ENCODE results near the gene PPARG. TPM values are rescaled to one million over a fixed set of nuclear protein-coding genes. Genes with fewer than 3 reads are reported as not detected.

Gene PPARG
- total and polyA plus RNA-seq, 2 of the 13 experiments (the other 11 are each of a cell fraction or from before 2014, with no cell fraction given), result 13.9 to 58.3 TPM

GRCh38 chr3:12437221-12437605 is 148.3 kb downstream of the PPARG start (continued):
- no peak for TF ChIP-seq GZF1 (CRISPR knock-in tag; IDR thresholded peaks at IDR 0.05)

- Histone ChIP-seq H3K36me3 (replicated peaks in 1 of 2; ENCODE audit: control insufficient read depth in 1 of 2, insufficient read depth in 2 of 2, low read length in 2 of 2) (peaks cover 0 to 9% of the 10 kb centered on the region in 2 experiments; a peak in 2 of 5 replicates), H3K27me3 (ENCODE audit: control insufficient read depth in 1 of 2, insufficient read depth in 2 of 2, low read length in 2 of 2) (no peaks in the 10 kb centered on the region), H3K9me3 (ENCODE audit: low read length) (no peaks in the 10 kb centered on the region), H2AFZ (ENCODE audit: low read length) (no peak overlapping the region), H3K27ac (ENCODE audit: extremely low read length, insufficient read depth, low read length) (no peak overlapping the region), H3K9ac (ENCODE audit: insufficient read depth, low read depth, low read length) (no peak overlapping the region), H3K4me3 (replicated peaks in 1 of 3; ENCODE audit: insufficient read depth in 1 of 3, low read depth in 2 of 3, low read length in 3 of 3) (no peak overlapping the region), H3K4me2 (ENCODE audit: low read depth, low read length) (no peak overlapping the region), H3K4me1 (ENCODE audit: insufficient read depth, low read length) (no peaks in the 10 kb centered on the region), H4K20me1 (ENCODE audit: insufficient read depth, low read length) (no peaks in the 10 kb centered on the region), H3K79me2 (ENCODE audit: insufficient read depth, low read length) (no peaks in the 10 kb centered on the region)
- BruUV-seq (replicated peaks), result no TSS peak
- POLR2A ChIA-PET, result interaction anchor here (2.2 kb wide), 1 partner anchor 32 kb away, joined by 4 read pairs; no protein-coding TSS in a partner anchor
- TF ChIP-seq ZFP41 (CRISPR knock-in tag; IDR thresholded peaks at IDR 0.05; ENCODE audit: borderline replicate concordance) (no peak), ZC3H13 (CRISPR knock-in tag; IDR thresholded peaks at IDR 0.05) (0 out of 2 replicates have a peak, but pooled peaks have one; percentile 2)
- intact Hi-C loops (cut with micrococcal nuclease; ENCODE audit: unreplicated experiment) (no loop called here), in situ Hi-C loops (cut with HindIII; ENCODE audit: extremely low pct_ligation_motif_present, low pct_unique_long_range_greater_than_20kb) (no loop called here)
- DNase-seq (ENCODE audit: low spot score) (no peak), ATAC-seq (no peak; the same call in none of the 3 replicates), FAIRE-seq (no peak)
- 99% methylated on average over 13 of the region's 13 CpGs for WGBS (ENCODE audit: low lambda C conversion rate)
- CTCF ChIA-PET (ENCODE audit: low intra/inter-chr PET ratio, low total read pairs), result no interaction called here
Observed at GRCh38 chr3:12437861-12438260, 149.0 kb downstream of the PPARG start.

GRCh38 chr3:12438318-12438717 is 149.4 kb downstream of the PPARG start:
- H3K27ac ChIP-seq (ENCODE audit: extremely low read length, insufficient read depth, low read length), result no peak overlapping the region
- in situ Hi-C loops (cut with HindIII; ENCODE audit: extremely low pct_ligation_motif_present, low pct_unique_long_range_greater_than_20kb) (no loop called here), intact Hi-C loops (cut with micrococcal nuclease; ENCODE audit: unreplicated experiment) (no loop called here)
- POLR2A ChIA-PET, result no interaction called here
- no peak overlapping the region for H3K4me3 ChIP-seq (replicated peaks in 1 of 3; ENCODE audit: insufficient read depth in 1 of 3, low read depth in 2 of 3, low read length in 3 of 3)
- no TSS peak for BruUV-seq (replicated peaks)
- no peak overlapping the region for H3K4me2 ChIP-seq (ENCODE audit: low read depth, low read length)
- CTCF ChIA-PET (ENCODE audit: low intra/inter-chr PET ratio, low total read pairs), result no interaction called here
- FAIRE-seq (no peak), ATAC-seq (no peak; the same call in 2 of the 3 replicates), DNase-seq (ENCODE audit: low spot score) (no peak)
- no peaks in the 10 kb centered on the region for H3K79me2 ChIP-seq (ENCODE audit: insufficient read depth, low read length)
- H3K4me1 ChIP-seq (ENCODE audit: insufficient read depth, low read length), result peaks cover 3% of the 10 kb centered on the region
- H2AFZ ChIP-seq (ENCODE audit: low read length), result no peak overlapping the region
- H3K9me3 ChIP-seq (ENCODE audit: low read length), result no peaks in the 10 kb centered on the region
- no peak overlapping the region for H3K9ac ChIP-seq (ENCODE audit: insufficient read depth, low read depth, low read length)
- no peaks in the 10 kb centered on the region for H3K27me3 ChIP-seq (ENCODE audit: control insufficient read depth in 1 of 2, insufficient read depth in 2 of 2, low read length in 2 of 2)
- H3K36me3 ChIP-seq (replicated peaks in 1 of 2; ENCODE audit: control insufficient read depth in 1 of 2, insufficient read depth in 2 of 2, low read length in 2 of 2), result peaks cover 0 to 9% of the 10 kb centered on the region in 2 experiments; a peak in 2 of 5 replicates
- no peaks in the 10 kb centered on the region for H4K20me1 ChIP-seq (ENCODE audit: insufficient read depth, low read length)
- 100% methylated on average over 4 of the region's 4 CpGs for WGBS (ENCODE audit: low lambda C conversion rate)
- no peak for TF ChIP-seq PHF8 (CRISPR knock-in tag; IDR thresholded peaks at IDR 0.05)
- no peak for TF ChIP-seq MATR3 (CRISPR knock-in tag; IDR thresholded peaks at IDR 0.05)
- TF ChIP-seq E2F5 (CRISPR knock-in tag; conservative IDR thresholded peaks at IDR 0.05), result no peak
- TF ChIP-seq ZKSCAN1 (IDR thresholded peaks at IDR 0.05; ENCODE audit: low read length), result no peak
- TF ChIP-seq PAWR (CRISPR knock-in tag; IDR thresholded peaks at IDR 0.05; ENCODE audit: borderline replicate concordance), result no peak
- TF ChIP-seq ZNF713 (CRISPR knock-in tag; IDR thresholded peaks at IDR 0.05), result no peak
- TF ChIP-seq ZBTB7B (CRISPR knock-in tag; IDR thresholded peaks at IDR 0.05), result no peak
- no peak for TF ChIP-seq PLRG1 (conservative IDR thresholded peaks at IDR 0.05)
- no peak for TF ChIP-seq ZNF547 (CRISPR knock-in tag; IDR thresholded peaks at IDR 0.05)
- no peak for TF ChIP-seq KMT2A (CRISPR knock-in tag; IDR thresholded peaks at IDR 0.05)
- no peak for TF ChIP-seq TGIF2 (CRISPR knock-in tag; IDR thresholded peaks at IDR 0.05)
- TF ChIP-seq ZNF224 (CRISPR knock-in tag; IDR thresholded peaks at IDR 0.05), result no peak
- TF ChIP-seq KMT2B (CRISPR knock-in tag; IDR thresholded peaks at IDR 0.05), result no peak
- TF ChIP-seq MTA3 (CRISPR knock-in tag; IDR thresholded peaks at IDR 0.05), result no peak
- TF ChIP-seq ZBTB25 (CRISPR knock-in tag; IDR thresholded peaks at IDR 0.05), result no peak
- no peak for TF ChIP-seq ZMYM4 (CRISPR knock-in tag; IDR thresholded peaks at IDR 0.05)
- TF ChIP-seq MXD4 (CRISPR knock-in tag; IDR thresholded peaks at IDR 0.05), result no peak

Measured in HepG2 (cell line).